ENCODE results near the gene ACAD9. TPM values are rescaled to one million over a fixed set of nuclear protein-coding genes. Genes with fewer than 3 reads are reported as not detected.

The ACAD9 gene
- total RNA-seq, 2 experiments from 2014 or later, result 69.5 to 88.5 TPM

- CTCF ChIA-PET (ENCODE audit: unreplicated experiment), result no interaction called here
- no peak overlapping the region for H3K4me3 ChIP-seq (ENCODE audit: low read depth, low read length, poor library complexity, severe bottlenecking)
- no peaks in the 10 kb centered on the region for H3K9me2 ChIP-seq (ENCODE audit: insufficient read depth, low read length)
- intact Hi-C loops (cut with micrococcal nuclease; ENCODE audit: unreplicated experiment), result no loop called here
- no peaks in the 10 kb centered on the region for H3K36me3 ChIP-seq (ENCODE audit: insufficient read depth, low read length)
- H3K4me2 ChIP-seq (ENCODE audit: low read length), result no peak overlapping the region
- POLR2A ChIA-PET, result interaction anchor here (1.2 kb wide), 1 partner anchor 11 kb away, joined by 3 read pairs; no protein-coding TSS in a partner anchor
- no peaks in the 10 kb centered on the region for H3K79me2 ChIP-seq (ENCODE audit: insufficient read depth, low read depth, low read length)
- no peak for DNase-seq (ENCODE audit: low spot score)
- no peaks in the 10 kb centered on the region for H4K20me1 ChIP-seq (ENCODE audit: insufficient read depth, low read length)
- no peak overlapping the region for H2AFZ ChIP-seq (ENCODE audit: low read length)
- no peaks in the 10 kb centered on the region for H3K4me1 ChIP-seq (ENCODE audit: insufficient read depth, low read length, poor library complexity, severe bottlenecking)
- BruUV-seq (replicated peaks), result no TSS peak
- no peak overlapping the region for H3K27ac ChIP-seq (ENCODE audit: low read depth, low read length, poor library complexity, severe bottlenecking)
- H3K9me3 ChIP-seq (ENCODE audit: low read length), result no peaks in the 10 kb centered on the region
- no peak for TF ChIP-seq CTCF (conservative IDR thresholded peaks at IDR 0.05; ENCODE audit: low read length)
- TF ChIP-seq EZH2phosphoT487 (IDR thresholded peaks at IDR 0.05; ENCODE audit: borderline replicate concordance, low read depth, low read length), result no peak
Measured at GRCh38 chr3:128835096-128835495, 44.3 kb upstream of the ACAD9 start.

- H3K36me3 ChIP-seq (ENCODE audit: insufficient read depth, low read length), result no peaks in the 10 kb centered on the region
- BruUV-seq (replicated peaks), result no TSS peak
- CTCF ChIA-PET (ENCODE audit: unreplicated experiment), result no interaction called here
- TF ChIP-seq CTCF (conservative IDR thresholded peaks at IDR 0.05; ENCODE audit: low read length), result no peak
- H4K20me1 ChIP-seq (ENCODE audit: insufficient read depth, low read length), result no peaks in the 10 kb centered on the region
- H2AFZ ChIP-seq (ENCODE audit: low read length), result no peak overlapping the region
- H3K4me1 ChIP-seq (ENCODE audit: insufficient read depth, low read length, poor library complexity, severe bottlenecking), result peaks cover 14% of the 10 kb centered on the region
- H3K4me3 ChIP-seq (ENCODE audit: low read depth, low read length, poor library complexity, severe bottlenecking), result no peak overlapping the region
- H3K9me2 ChIP-seq (ENCODE audit: insufficient read depth, low read length), result no peaks in the 10 kb centered on the region
- POLR2A ChIA-PET, result no interaction called here
- no peaks in the 10 kb centered on the region for H3K9me3 ChIP-seq (ENCODE audit: low read length)
- H3K4me2 ChIP-seq (ENCODE audit: low read length), result no peak overlapping the region
- no peak overlapping the region for H3K27ac ChIP-seq (ENCODE audit: low read depth, low read length, poor library complexity, severe bottlenecking)
- H3K79me2 ChIP-seq (ENCODE audit: insufficient read depth, low read depth, low read length), result no peaks in the 10 kb centered on the region
- no peak for DNase-seq (ENCODE audit: low spot score)
- intact Hi-C loops (cut with micrococcal nuclease; ENCODE audit: unreplicated experiment), result no loop called here
Measured at GRCh38 chr3:128841926-128842920, 37.2 kb upstream of the ACAD9 start.

- Histone ChIP-seq H2AFZ (ENCODE audit: low read length) (no peak overlapping the region), H3K79me2 (ENCODE audit: insufficient read depth, low read depth, low read length) (no peaks in the 10 kb centered on the region), H3K4me1 (ENCODE audit: insufficient read depth, low read length, poor library complexity, severe bottlenecking) (peaks cover 14% of the 10 kb centered on the region), H3K36me3 (ENCODE audit: insufficient read depth, low read length) (no peaks in the 10 kb centered on the region), H4K20me1 (ENCODE audit: insufficient read depth, low read length) (no peaks in the 10 kb centered on the region), H3K4me2 (ENCODE audit: low read length) (no peak overlapping the region), H3K4me3 (ENCODE audit: low read depth, low read length, poor library complexity, severe bottlenecking) (no peak overlapping the region), H3K9me2 (ENCODE audit: insufficient read depth, low read length) (no peaks in the 10 kb centered on the region), H3K27ac (ENCODE audit: low read depth, low read length, poor library complexity, severe bottlenecking) (no peak overlapping the region), H3K9me3 (ENCODE audit: low read length) (no peaks in the 10 kb centered on the region)
- no peak for TF ChIP-seq EZH2phosphoT487 (IDR thresholded peaks at IDR 0.05; ENCODE audit: borderline replicate concordance, low read depth, low read length)
- no peak for TF ChIP-seq CTCF (conservative IDR thresholded peaks at IDR 0.05; ENCODE audit: low read length)
- no TSS peak for BruUV-seq (replicated peaks)
- intact Hi-C loops (cut with micrococcal nuclease; ENCODE audit: unreplicated experiment), result no loop called here
- DNase-seq (ENCODE audit: low spot score), result no peak
- ChIA-PET CTCF (ENCODE audit: unreplicated experiment) (no interaction called here), POLR2A (no interaction called here)
Measured at GRCh38 chr3:128844502-128844901, 34.9 kb upstream of the ACAD9 start.

Data from OCI-LY7 (cell line).